OCI-LY3 (cell line): ENCODE data around the gene LIMA1.
A peak's percentile ranks its signal among the peaks of the same experiment; 100 is the strongest.

Source experiments
- CTCF ChIP-seq: fragments of 200-600, 300-600 bp; sonication (generic); IDR thresholded peaks from 2 replicates; pipeline ENCODE4 v1.5.1; 2014; ENCODE audit warnings: antibody characterized with exemption, low read length, low read depth
- EZH2phosphoT487 ChIP-seq: fragments of 200-600 bp; shearing (Covaris generic); IDR thresholded peaks from 2 replicates; pipeline ENCODE4 v1.6.1; 2018; ENCODE audit warnings: antibody characterized with exemption, mixed run types, low read depth

GRCh38 chr12:50261654-50262053, 21.7 kb downstream of the LIMA1 start:
- TF ChIP-seq CTCF (peak; percentile 10; the same call in 1 of the 2 replicates), EZH2phosphoT487 (no peak)
